GM12801 (cell line): ENCODE data around the gene CMTM5.

Experiments
- CTCF ChIP-seq: IDR thresholded peaks from one replicate; pipeline ENCODE4 v1.5.1; 2011; ENCODE audit warnings: control low read depth; ENCODE audit not compliant: insufficient read length; ENCODE audit errors: extremely low read depth

CMTM5 gene

GRCh38 chr14:23376482-23377197, at the start of gene CMTM5:
Gene CMTM5, plus strand, starts transcription at chr14:23377046. Its CDS starts 206 bp downstream, at chr14:23377252.
- TF ChIP-seq CTCF: no peak

- peak; percentile 82 for TF ChIP-seq CTCF
These were observed 48.7 kb upstream of the CMTM5 start for GRCh38 chr14:23327947-23328744.

- no peak for TF ChIP-seq CTCF
These were observed 41.2 kb upstream of the CMTM5 start for GRCh38 chr14:23335623-23336022.

- no peak for TF ChIP-seq CTCF
These were observed 37.2 kb upstream of the CMTM5 start for GRCh38 chr14:23339506-23340268.

- TF ChIP-seq CTCF: no peak
These were observed 32.4 kb upstream of the CMTM5 start for GRCh38 chr14:23344481-23344880.

GRCh38 chr14:23345987-23346692, 30.7 kb upstream of the CMTM5 start:
- no peak for TF ChIP-seq CTCF
